HEK293 (cell line): ENCODE results near the gene SULT1A2.

ENCODE experiments used
- CTCF ChIA-PET: fragments of 350-600 bp; formaldehyde crosslinking; extraction: SDS; loops from one replicate; lab custom pipeline; 2021; ENCODE audit warnings: antibody characterized with exemption; lab: Yijun Ruan, JAX
- POLR2A ChIA-PET: fragments of 300-600 bp; formaldehyde crosslinking; extraction: SDS; loops from one replicate; lab custom pipeline; 2020; ENCODE audit warnings: antibody characterized with exemption, inconsistent platforms; lab: Yijun Ruan, JAX
- H3K27ac ChIP-seq: fragments of 200-500 bp; sonication (Bioruptor generic); 2 replicates; pipeline ENCODE4 v1.5.1; 2014; ENCODE audit warnings: low read depth, low read length, control low read depth, inconsistent platforms; ENCODE audit errors: extremely low read depth
- H3K36me3 ChIP-seq, 2 experiments: fragments of 200-500 bp in 1 of 2; sonication (Bioruptor generic) in 1 of 2; 1 replicate in 1 of 2; 2 replicates in 1 of 2; pipeline ENCODE4 v1.5.1; 2014 to 2017; ENCODE audit warnings: inconsistent platforms in 2 of 2, low read length in 2 of 2; ENCODE audit not compliant: control insufficient read depth in 2 of 2, insufficient read depth in 1 of 2
- H3K4me1 ChIP-seq: fragments of 200-500 bp; sonication (Bioruptor generic); 2 replicates; pipeline ENCODE4 v1.5.1; 2014; ENCODE audit warnings: mild to moderate bottlenecking, low read length, inconsistent platforms; ENCODE audit not compliant: control insufficient read depth, insufficient read depth
- H3K4me3 ChIP-seq: 2 replicates; pipeline ENCODE4 v1.5.1; 2011; ENCODE audit warnings: low read depth, mild to moderate bottlenecking, control low read depth, low read length, moderate library complexity
- H3K9me3 ChIP-seq: fragments of 200-500 bp; sonication (Bioruptor generic); 2 replicates; pipeline ENCODE4 v1.5.1; 2014; ENCODE audit warnings: low read depth, low read length, inconsistent platforms; ENCODE audit not compliant: control insufficient read depth, insufficient read depth
- EGR2 ChIP-seq: fragments of 450-650 bp; formaldehyde crosslinking; IDR thresholded peaks from 2 replicates; pipeline ENCODE4 v1.5.1; 2016; ENCODE audit warnings: low read depth, missing biosample characterization, missing genetic modification characterization
- GLIS1 ChIP-seq: fragments of 450-650 bp; formaldehyde crosslinking; IDR thresholded peaks from 2 replicates; pipeline ENCODE4 v1.5.1; 2016; ENCODE audit warnings: missing biosample characterization, missing genetic modification characterization
- SP2 ChIP-seq: fragments of 450-650 bp; formaldehyde crosslinking; IDR thresholded peaks from 2 replicates; pipeline ENCODE4 v1.5.1; 2016; ENCODE audit warnings: missing biosample characterization, missing genetic modification characterization
- SP3 ChIP-seq: fragments of 450-650 bp; formaldehyde crosslinking; IDR thresholded peaks from 2 replicates; pipeline ENCODE4 v1.5.1; 2016; ENCODE audit warnings: missing biosample characterization, missing genetic modification characterization
- TSHZ1 ChIP-seq: fragments of 450-650 bp; formaldehyde crosslinking; IDR thresholded peaks from 2 replicates; pipeline ENCODE4 v1.5.1; 2016; ENCODE audit warnings: missing biosample characterization, missing genetic modification characterization, borderline replicate concordance
- ZFHX2 ChIP-seq: fragments of 450-650 bp; formaldehyde crosslinking; conservative IDR thresholded peaks from 2 replicates; pipeline ENCODE4 v1.5.1; 2016; ENCODE audit warnings: missing biosample characterization, missing genetic modification characterization
- ZIC2 ChIP-seq: fragments of 450-650 bp; formaldehyde crosslinking; IDR thresholded peaks from 2 replicates; pipeline ENCODE4 v1.5.1; 2016; ENCODE audit warnings: missing biosample characterization, missing genetic modification characterization
- ZNF335 ChIP-seq: fragments of 450-650 bp; formaldehyde crosslinking; conservative IDR thresholded peaks from 2 replicates; pipeline ENCODE4 v1.5.1; 2016; ENCODE audit warnings: missing biosample characterization, missing genetic modification characterization
- ZNF549 ChIP-seq: fragments of 450-650 bp; IDR thresholded peaks from 2 replicates; pipeline ENCODE4 v1.5.1; 2018; ENCODE audit warnings: missing biosample characterization, missing genetic modification characterization, mild to moderate bottlenecking, inconsistent platforms, moderate library complexity
- ZSCAN5A ChIP-seq: fragments of 450-650 bp; formaldehyde crosslinking; IDR thresholded peaks from 2 replicates; pipeline ENCODE4 v1.5.1; 2016; ENCODE audit warnings: missing biosample characterization, missing genetic modification characterization
- ZXDB ChIP-seq: fragments of 450-650 bp; formaldehyde crosslinking; IDR thresholded peaks from 2 replicates; pipeline ENCODE4 v1.5.1; 2016; ENCODE audit warnings: missing biosample characterization, missing genetic modification characterization
- TF ChIP-seq, protein P1 (sequence below): fragments of 450-650 bp; formaldehyde crosslinking; IDR thresholded peaks from 2 replicates; pipeline ENCODE4 v1.5.1; 2016; ENCODE audit warnings: missing biosample characterization, missing genetic modification characterization
- TF ChIP-seq, protein P2 (sequence below): fragments of 450-650 bp; formaldehyde crosslinking; IDR thresholded peaks from 2 replicates; pipeline ENCODE4 v1.5.1; 2016; ENCODE audit warnings: missing biosample characterization, missing genetic modification characterization
- TF ChIP-seq, protein P3 (sequence below): fragments of 450-650 bp; formaldehyde crosslinking; IDR thresholded peaks from 2 replicates; pipeline ENCODE4 v1.5.1; 2016; ENCODE audit warnings: missing biosample characterization, missing genetic modification characterization
- TF ChIP-seq, protein P4 (sequence below): fragments of 450-650 bp; formaldehyde crosslinking; IDR thresholded peaks from 2 replicates; pipeline ENCODE4 v1.5.1; 2016; ENCODE audit warnings: missing biosample characterization, missing genetic modification characterization

SULT1A2 gene

GRCh38 chr16:28609631-28610594 lies 13.1 kb upstream of the SULT1A2 start, which contains the start of gene SULT1A1:
Gene SULT1A1, minus strand, starts transcription at chr16:28610044. Its CDS starts 1,189 bp downstream, at chr16:28608855.
- peak within 1 kb of the TSS; percentile 50; the same call in 1 of the 2 replicates for H3K27ac ChIP-seq
- H3K36me3 ChIP-seq = peaks cover 3 to 28% of the 10 kb centered on the region in 2 experiments; a peak in 2 of 3 replicates
- POLR2A ChIA-PET = interaction anchor here (0.6 kb wide), 1 partner anchor 19 kb away, joined by 3 read pairs; no protein-coding TSS in a partner anchor
- no peaks in the 10 kb centered on the region for H3K4me1 ChIP-seq
- H3K4me3 ChIP-seq = no peak within 1 kb of the TSS; the same call in 1 of the 2 replicates
- no peaks in the 10 kb centered on the region for H3K9me3 ChIP-seq
- TF ChIP-seq, protein P1, sequence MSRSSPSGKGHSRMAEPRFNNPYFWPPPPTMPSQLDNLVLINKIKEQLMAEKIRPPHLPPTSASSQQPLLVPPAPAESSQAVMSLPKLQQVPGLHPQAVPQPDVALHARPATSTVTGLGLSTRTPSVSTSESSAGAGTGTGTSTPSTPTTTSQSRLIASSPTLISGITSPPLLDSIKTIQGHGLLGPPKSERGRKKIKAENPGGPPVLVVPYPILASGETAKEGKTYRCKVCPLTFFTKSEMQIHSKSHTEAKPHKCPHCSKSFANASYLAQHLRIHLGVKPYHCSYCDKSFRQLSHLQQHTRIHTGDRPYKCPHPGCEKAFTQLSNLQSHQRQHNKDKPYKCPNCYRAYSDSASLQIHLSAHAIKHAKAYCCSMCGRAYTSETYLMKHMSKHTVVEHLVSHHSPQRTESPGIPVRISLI = peak; percentile 89
- TF ChIP-seq TSHZ1 (tag by site-specific recombination) (no peak), SP3 (tag by site-specific recombination) (peak; percentile 35; the same call in 1 of the 2 replicates), ZNF335 (peak; percentile 90), SP2 (tag by site-specific recombination) (peak; percentile 59), ZFHX2 (tag by site-specific recombination) (peak; percentile 55), ZSCAN5A (tag by site-specific recombination) (no peak), ZNF549 (no peak), GLIS1 (peak; percentile 89), ZXDB (tag by site-specific recombination) (peak; percentile 33; the same call in 1 of the 2 replicates), ZIC2 (peak; percentile 94), EGR2 (tag by site-specific recombination) (peak; percentile 58)
- TF ChIP-seq, protein P2, sequence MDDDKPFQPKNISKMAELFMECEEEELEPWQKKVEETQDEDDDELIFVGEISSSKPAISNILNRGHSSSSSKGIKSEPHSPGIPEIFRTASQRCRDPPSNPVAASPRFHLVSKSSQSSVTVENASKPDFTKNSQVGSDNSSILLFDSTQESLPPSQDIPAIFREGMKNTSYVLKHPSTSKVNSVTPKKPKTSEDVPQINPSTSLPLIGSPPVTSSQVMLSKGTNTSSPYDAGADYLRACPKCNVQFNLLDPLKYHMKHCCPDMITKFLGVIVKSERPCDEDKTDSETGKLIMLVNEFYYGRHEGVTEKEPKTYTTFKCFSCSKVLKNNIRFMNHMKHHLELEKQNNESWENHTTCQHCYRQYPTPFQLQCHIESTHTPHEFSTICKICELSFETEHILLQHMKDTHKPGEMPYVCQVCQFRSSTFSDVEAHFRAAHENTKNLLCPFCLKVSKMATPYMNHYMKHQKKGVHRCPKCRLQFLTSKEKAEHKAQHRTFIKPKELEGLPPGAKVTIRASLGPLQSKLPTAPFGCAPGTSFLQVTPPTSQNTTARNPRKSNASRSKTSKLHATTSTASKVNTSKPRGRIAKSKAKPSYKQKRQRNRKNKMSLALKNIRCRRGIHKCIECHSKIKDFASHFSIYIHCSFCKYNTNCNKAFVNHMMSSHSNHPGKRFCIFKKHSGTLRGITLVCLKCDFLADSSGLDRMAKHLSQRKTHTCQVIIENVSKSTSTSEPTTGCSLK (tag by site-specific recombination) = no peak
- TF ChIP-seq, protein P3, sequence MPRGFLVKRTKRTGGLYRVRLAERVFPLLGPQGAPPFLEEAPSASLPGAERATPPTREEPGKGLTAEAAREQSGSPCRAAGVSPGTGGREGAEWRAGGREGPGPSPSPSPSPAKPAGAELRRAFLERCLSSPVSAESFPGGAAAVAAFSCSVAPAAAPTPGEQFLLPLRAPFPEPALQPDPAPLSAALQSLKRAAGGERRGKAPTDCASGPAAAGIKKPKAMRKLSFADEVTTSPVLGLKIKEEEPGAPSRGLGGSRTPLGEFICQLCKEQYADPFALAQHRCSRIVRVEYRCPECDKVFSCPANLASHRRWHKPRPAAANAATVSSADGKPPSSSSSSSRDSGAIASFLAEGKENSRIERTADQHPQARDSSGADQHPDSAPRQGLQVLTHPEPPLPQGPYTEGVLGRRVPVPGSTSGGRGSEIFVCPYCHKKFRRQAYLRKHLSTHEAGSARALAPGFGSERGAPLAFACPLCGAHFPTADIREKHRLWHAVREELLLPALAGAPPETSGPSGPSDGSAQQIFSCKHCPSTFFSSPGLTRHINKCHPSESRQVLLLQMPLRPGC (tag by site-specific recombination) = peak; percentile 12; the same call in 1 of the 2 replicates
- TF ChIP-seq, protein P4, sequence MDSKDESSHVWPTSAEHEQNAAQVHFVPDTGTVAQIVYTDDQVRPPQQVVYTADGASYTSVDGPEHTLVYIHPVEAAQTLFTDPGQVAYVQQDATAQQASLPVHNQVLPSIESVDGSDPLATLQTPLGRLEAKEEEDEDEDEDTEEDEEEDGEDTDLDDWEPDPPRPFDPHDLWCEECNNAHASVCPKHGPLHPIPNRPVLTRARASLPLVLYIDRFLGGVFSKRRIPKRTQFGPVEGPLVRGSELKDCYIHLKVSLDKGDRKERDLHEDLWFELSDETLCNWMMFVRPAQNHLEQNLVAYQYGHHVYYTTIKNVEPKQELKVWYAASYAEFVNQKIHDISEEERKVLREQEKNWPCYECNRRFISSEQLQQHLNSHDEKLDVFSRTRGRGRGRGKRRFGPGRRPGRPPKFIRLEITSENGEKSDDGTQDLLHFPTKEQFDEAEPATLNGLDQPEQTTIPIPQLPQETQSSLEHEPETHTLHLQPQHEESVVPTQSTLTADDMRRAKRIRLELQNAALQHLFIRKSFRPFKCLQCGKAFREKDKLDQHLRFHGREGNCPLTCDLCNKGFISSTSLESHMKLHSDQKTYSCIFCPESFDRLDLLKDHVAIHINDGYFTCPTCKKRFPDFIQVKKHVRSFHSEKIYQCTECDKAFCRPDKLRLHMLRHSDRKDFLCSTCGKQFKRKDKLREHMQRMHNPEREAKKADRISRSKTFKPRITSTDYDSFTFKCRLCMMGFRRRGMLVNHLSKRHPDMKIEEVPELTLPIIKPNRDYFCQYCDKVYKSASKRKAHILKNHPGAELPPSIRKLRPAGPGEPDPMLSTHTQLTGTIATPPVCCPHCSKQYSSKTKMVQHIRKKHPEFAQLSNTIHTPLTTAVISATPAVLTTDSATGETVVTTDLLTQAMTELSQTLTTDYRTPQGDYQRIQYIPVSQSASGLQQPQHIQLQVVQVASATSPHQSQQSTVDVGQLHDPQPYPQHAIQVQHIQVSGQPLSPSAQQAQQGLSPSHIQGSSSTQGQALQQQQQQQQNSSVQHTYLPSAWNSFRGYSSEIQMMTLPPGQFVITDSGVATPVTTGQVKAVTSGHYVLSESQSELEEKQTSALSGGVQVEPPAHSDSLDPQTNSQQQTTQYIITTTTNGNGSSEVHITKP (tag by site-specific recombination) = peak; percentile 61; the same call in 1 of the 2 replicates
- TF ChIP-seq, all 188 proteins: peak for 11
- CTCF ChIA-PET = interaction anchor here (0.7 kb wide), 1 partner anchor 368 kb away, joined by 4 read pairs; no protein-coding TSS in a partner anchor
